Naive B cell (primary cell): ENCODE results near the gene STK17B. TPM values are rescaled to one million over a fixed set of nuclear protein-coding genes. Genes with fewer than 3 reads are reported as not detected.

Experiments used
- ATAC-seq, 2 donors: fragments of 150-1000 bp; cut with Tn5 transposase; 2 replicates each; pipeline ENCODE4 v1.10.0; 2021; ENCODE audit warnings: low read depth in 2 of 2, mild to moderate bottlenecking in 2 of 2, moderate library complexity in 2 of 2
- DNase-seq: peaks from one replicate; pipeline ENCODE4 v3.0.0; 2022
- H3K27ac Mint-ChIP-seq, 6 donors: one replicate each; pipeline ENCODE4 v1.8.0; 2020 to 2022; ENCODE audit warnings: mild to moderate bottlenecking in 6 of 6, mixed read lengths in 6 of 6, moderate library complexity in 5 of 6, inconsistent platforms in 2 of 6
- H3K27me3 Mint-ChIP-seq, 3 donors: one replicate each; pipeline ENCODE4 v1.8.0; 2021 to 2022; ENCODE audit warnings: mixed read lengths in 3 of 3, mild to moderate bottlenecking in 1 of 3
- H3K36me3 Mint-ChIP-seq, 2 donors: one replicate each; pipeline ENCODE4 v1.8.0; 2020 to 2022; ENCODE audit warnings: mixed read lengths in 2 of 2, inconsistent platforms in 1 of 2, mild to moderate bottlenecking in 1 of 2
- H3K4me1 Mint-ChIP-seq, 3 donors: one replicate each; pipeline ENCODE4 v1.8.0; 2020 to 2022; ENCODE audit warnings: mixed read lengths in 3 of 3, inconsistent platforms in 1 of 3, mild to moderate bottlenecking in 1 of 3, moderate library complexity in 1 of 3
- H3K4me3 Mint-ChIP-seq, 8 donors: one replicate each; pipeline ENCODE4 v1.8.0; 2020 to 2022; ENCODE audit warnings: mild to moderate bottlenecking in 8 of 8, mixed read lengths in 8 of 8, moderate library complexity in 8 of 8, inconsistent platforms in 2 of 8
- H3K9me3 Mint-ChIP-seq, 7 donors: one replicate each; pipeline ENCODE4 v1.8.0; 2020 to 2022; ENCODE audit warnings: mixed read lengths in 7 of 7, mild to moderate bottlenecking in 5 of 7, inconsistent platforms in 2 of 7, moderate library complexity in 1 of 7
- polyA plus RNA-seq, 6 donors: library from polyadenylated mRNA; unstranded; fragments of 300-500 nt; fragmentation: Illumina TruSeq; gene quantifications; one replicate each; pipeline ENCODE4 v1.2.3, GENCODE V29; 2021; ENCODE audit warnings: low read depth in 6 of 6

Gene STK17B
- polyA plus RNA-seq, 6 donors from 2014 or later, result 90.2 to 162 (median 118) TPM

GRCh38 chr2:196142825-196143224 lies 28.6 kb downstream of the STK17B start:
- no peak for ATAC-seq
- peak overlapping the region in 1 of 8 donors; percentile 4 for H3K4me3 Mint-ChIP-seq
- H3K4me1 Mint-ChIP-seq, result peaks cover 29 to 54% (median 31%) of the 10 kb centered on the region in 3 donors

GRCh38 chr2:196140213-196140612 lies 31.2 kb downstream of the STK17B start:
- Mint-ChIP-seq H3K4me1 (peaks cover 19 to 32% (median 21%) of the 10 kb centered on the region in 3 donors), H3K27me3 (no peaks in the 10 kb centered on the region), H3K4me3 (no peak overlapping the region), H3K36me3 (peaks cover 43 to 51% of the 10 kb centered on the region in 2 donors), H3K9me3 (peaks cover 0 to 21% (median 3%) of the 10 kb centered on the region in 7 donors), H3K27ac (peak overlapping the region in 4 of 6 donors; percentile 31 to 81 (median 53))
- DNase-seq (no peak), ATAC-seq (no peak)

More at GRCh38 chr2:196142825-196143224, 28.6 kb downstream of the STK17B start:
- Mint-ChIP-seq H3K9me3 (no peaks in the 10 kb centered on the region), H3K36me3 (peaks cover 29 to 32% of the 10 kb centered on the region in 2 donors), H3K27me3 (no peaks in the 10 kb centered on the region), H3K27ac (peak overlapping the region in 5 of 6 donors; percentile 1 to 87 (median 27))
- no peak for DNase-seq

GRCh38 chr2:196137271-196137670 lies 34.1 kb downstream of the STK17B start:
- DNase-seq (no peak), ATAC-seq (no peak)
- Mint-ChIP-seq H3K4me3 (no peak overlapping the region), H3K9me3 (peaks cover 0 to 46% (median 24%) of the 10 kb centered on the region in 7 donors), H3K4me1 (peaks cover 3 to 11% (median 5%) of the 10 kb centered on the region in 3 donors), H3K27ac (peak overlapping the region in 3 of 6 donors; percentile 28 to 70 (median 47)), H3K36me3 (peaks cover 35 to 53% of the 10 kb centered on the region in 2 donors), H3K27me3 (no peaks in the 10 kb centered on the region)

GRCh38 chr2:196136151-196136550 lies 35.2 kb downstream of the STK17B start:
- H3K4me3 Mint-ChIP-seq, result no peak overlapping the region
- peak overlapping the region in 3 of 6 donors; percentile 15 to 57 (median 27) for H3K27ac Mint-ChIP-seq
- H3K4me1 Mint-ChIP-seq, result peaks cover 3 to 14% (median 5%) of the 10 kb centered on the region in 3 donors
- no peaks in the 10 kb centered on the region for H3K27me3 Mint-ChIP-seq
- peaks cover 44 to 59% of the 10 kb centered on the region in 2 donors for H3K36me3 Mint-ChIP-seq
- H3K9me3 Mint-ChIP-seq, result peaks cover 0 to 57% (median 35%) of the 10 kb centered on the region in 7 donors
- no peak for DNase-seq
- ATAC-seq, result peak in 1 of 2 donors; percentile 29

GRCh38 chr2:196131949-196132925 lies 39.1 kb downstream of the STK17B start:
- H3K27ac Mint-ChIP-seq, result peak overlapping the region; percentile 65 to 82 (median 72)

GRCh38 chr2:196131384-196131937 lies 39.9 kb downstream of the STK17B start:
- H3K4me3 Mint-ChIP-seq, result peak overlapping the region in 1 of 8 donors; percentile 45
- ATAC-seq, result peak; percentile 30 to 41
- peaks cover 41 to 57% of the 10 kb centered on the region in 2 donors for H3K36me3 Mint-ChIP-seq
- no peaks in the 10 kb centered on the region for H3K27me3 Mint-ChIP-seq
- no peak for DNase-seq
- H3K27ac Mint-ChIP-seq, result peak overlapping the region in 5 of 6 donors; percentile 64 to 82 (median 79)
- H3K9me3 Mint-ChIP-seq, result peaks cover 0 to 85% (median 68%) of the 10 kb centered on the region in 7 donors
- H3K4me1 Mint-ChIP-seq, result peaks cover 0 to 8% (median 0%) of the 10 kb centered on the region in 3 donors

More at GRCh38 chr2:196131949-196132925, 39.1 kb downstream of the STK17B start:
- H3K4me3 Mint-ChIP-seq, result peak overlapping the region in 4 of 8 donors; percentile 15 to 47 (median 39)
- peaks cover 0 to 87% (median 64%) of the 10 kb centered on the region in 7 donors for H3K9me3 Mint-ChIP-seq
- H3K4me1 Mint-ChIP-seq, result peaks cover 0 to 8% (median 0%) of the 10 kb centered on the region in 3 donors
- DNase-seq, result no peak
- peaks cover 46 to 62% of the 10 kb centered on the region in 2 donors for H3K36me3 Mint-ChIP-seq
- no peak for ATAC-seq
- H3K27me3 Mint-ChIP-seq, result no peaks in the 10 kb centered on the region

GRCh38 chr2:196130039-196130825 lies 41.1 kb downstream of the STK17B start:
- Mint-ChIP-seq H3K36me3 (peaks cover 32 to 46% of the 10 kb centered on the region in 2 donors), H3K9me3 (peaks cover 0 to 79% (median 68%) of the 10 kb centered on the region in 7 donors), H3K4me1 (peaks cover 0 to 8% (median 0%) of the 10 kb centered on the region in 3 donors), H3K27me3 (no peaks in the 10 kb centered on the region), H3K4me3 (no peak overlapping the region), H3K27ac (peak overlapping the region in 2 of 6 donors; percentile 68 to 76)
- DNase-seq (no peak), ATAC-seq (no peak)

- no peak overlapping the region for H3K27ac Mint-ChIP-seq
- peaks cover 0 to 69% (median 61%) of the 10 kb centered on the region in 7 donors for H3K9me3 Mint-ChIP-seq
Observed at GRCh38 chr2:196128749-196129148, 42.6 kb downstream of the STK17B start.

GRCh38 chr2:196125596-196125995 lies 45.8 kb downstream of the STK17B start:
- ATAC-seq (no peak), DNase-seq (no peak)
- H3K27me3 Mint-ChIP-seq, result no peaks in the 10 kb centered on the region
- H3K4me3 Mint-ChIP-seq, result no peak overlapping the region
- H3K36me3 Mint-ChIP-seq, result peaks cover 19 to 21% of the 10 kb centered on the region in 2 donors
- no peak overlapping the region for H3K27ac Mint-ChIP-seq
- no peaks in the 10 kb centered on the region for H3K4me1 Mint-ChIP-seq
- H3K9me3 Mint-ChIP-seq, result peaks cover 4 to 42% (median 34%) of the 10 kb centered on the region in 7 donors

More at GRCh38 chr2:196128749-196129148, 42.6 kb downstream of the STK17B start:
- peaks cover 0 to 8% (median 0%) of the 10 kb centered on the region in 3 donors for H3K4me1 Mint-ChIP-seq
- no peak overlapping the region for H3K4me3 Mint-ChIP-seq
- DNase-seq (no peak), ATAC-seq (no peak)
- H3K27me3 Mint-ChIP-seq, result no peaks in the 10 kb centered on the region
- H3K36me3 Mint-ChIP-seq, result peaks cover 35 to 39% of the 10 kb centered on the region in 2 donors

- no peak for ATAC-seq
- peak overlapping the region in 1 of 8 donors; percentile 0 for H3K4me3 Mint-ChIP-seq
Observed at GRCh38 chr2:196123679-196124373, 47.6 kb downstream of the STK17B start.

GRCh38 chr2:196119926-196120325 lies 51.5 kb downstream of the STK17B start:
- H3K4me1 Mint-ChIP-seq, result no peaks in the 10 kb centered on the region

More at GRCh38 chr2:196123679-196124373, 47.6 kb downstream of the STK17B start:
- Mint-ChIP-seq H3K27me3 (no peaks in the 10 kb centered on the region), H3K36me3 (peaks cover 14 to 15% of the 10 kb centered on the region in 2 donors), H3K27ac (no peak overlapping the region), H3K4me1 (no peaks in the 10 kb centered on the region), H3K9me3 (peaks cover 4 to 26% (median 19%) of the 10 kb centered on the region in 7 donors)
- no peak for DNase-seq

GRCh38 chr2:196117214-196117705 lies 54.1 kb downstream of the STK17B start:
- H3K4me3 Mint-ChIP-seq, result no peak overlapping the region
- H3K27me3 Mint-ChIP-seq, result no peaks in the 10 kb centered on the region
- H3K36me3 Mint-ChIP-seq, result peaks cover 4 to 7% of the 10 kb centered on the region in 2 donors
- H3K9me3 Mint-ChIP-seq, result peaks cover 0 to 6% (median 4%) of the 10 kb centered on the region in 7 donors
- H3K27ac Mint-ChIP-seq, result no peak overlapping the region
- peaks cover 0 to 2% (median 0%) of the 10 kb centered on the region in 3 donors for H3K4me1 Mint-ChIP-seq
- ATAC-seq, result no peak
- DNase-seq, result no peak

More at GRCh38 chr2:196119926-196120325, 51.5 kb downstream of the STK17B start:
- Mint-ChIP-seq H3K9me3 (peaks cover 0 to 7% (median 5%) of the 10 kb centered on the region in 7 donors), H3K27me3 (no peaks in the 10 kb centered on the region), H3K4me3 (no peak overlapping the region), H3K36me3 (peaks cover 4 to 15% of the 10 kb centered on the region in 2 donors), H3K27ac (no peak overlapping the region)
- DNase-seq (no peak), ATAC-seq (no peak)
